Dermis blood vessel endothelial cell (primary cell): Measurements from ENCODE around the gene FRMD4A. TPM values are rescaled to one million over a fixed set of nuclear protein-coding genes. Genes with fewer than 3 reads are reported as not detected.
"Not testable (repeated sequence)": the region's sequence is repeated elsewhere in the genome, so short reads cannot be mapped to it uniquely, and the experiment has no call there.

Experiments used
- DNase-seq: peaks from one replicate; pipeline ENCODE4 v3.0.0; 2010
- total RNA-seq: library from RNA; depleted of rRNA; stranded (reverse); fragments of >200 nt; gene quantifications from 2 replicates; pipeline ENCODE4 v1.2.3, GENCODE V29; 2014

FRMD4A gene
- total RNA-seq, 1 donor from 2014 or later: 42.0 TPM

- no peak for DNase-seq
These were observed 95.0 kb downstream of the FRMD4A start for GRCh38 chr10:14235566-14236195.

DNA sequence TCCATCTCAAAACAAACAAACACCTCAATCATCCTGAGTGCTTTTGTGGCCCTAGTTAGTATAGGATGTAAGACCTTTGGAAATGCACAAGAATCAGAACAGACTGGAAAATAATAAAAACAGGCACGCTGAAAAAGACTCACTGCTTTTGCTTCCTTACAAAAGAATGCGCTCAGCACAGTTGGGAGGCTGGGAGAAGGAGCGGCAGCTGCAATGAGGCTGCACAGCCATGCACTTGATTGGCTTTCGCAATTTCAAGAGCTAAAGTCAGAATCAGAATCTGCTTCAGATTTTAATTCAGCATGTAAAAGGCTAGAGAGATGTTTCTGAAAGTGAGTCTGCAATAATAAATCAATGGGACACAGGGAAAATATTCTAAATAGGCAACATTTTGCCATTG is 97.2 kb downstream of the FRMD4A start:
- DNase-seq: no peak

DNA sequence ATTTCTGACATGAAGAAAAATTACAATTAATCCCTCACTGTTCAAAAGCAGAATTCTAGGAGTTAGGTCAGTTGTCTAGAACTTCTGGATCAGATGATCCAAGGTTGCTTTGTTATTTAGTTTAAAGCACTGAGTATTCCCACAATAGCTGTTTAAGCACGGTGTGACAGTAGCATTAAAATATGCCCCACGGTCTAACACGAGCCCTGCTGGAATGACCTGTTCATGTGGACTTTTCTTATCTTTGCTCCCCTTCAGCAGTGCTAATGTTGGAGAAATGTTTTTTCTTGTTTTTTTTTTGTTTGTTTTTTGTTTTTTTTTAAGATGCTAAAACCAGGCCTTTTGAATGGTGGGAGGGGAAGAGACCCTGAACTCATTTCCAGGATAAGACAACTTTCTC is 101.9 kb downstream of the FRMD4A start:
- not testable (repeated sequence) for DNase-seq

DNA sequence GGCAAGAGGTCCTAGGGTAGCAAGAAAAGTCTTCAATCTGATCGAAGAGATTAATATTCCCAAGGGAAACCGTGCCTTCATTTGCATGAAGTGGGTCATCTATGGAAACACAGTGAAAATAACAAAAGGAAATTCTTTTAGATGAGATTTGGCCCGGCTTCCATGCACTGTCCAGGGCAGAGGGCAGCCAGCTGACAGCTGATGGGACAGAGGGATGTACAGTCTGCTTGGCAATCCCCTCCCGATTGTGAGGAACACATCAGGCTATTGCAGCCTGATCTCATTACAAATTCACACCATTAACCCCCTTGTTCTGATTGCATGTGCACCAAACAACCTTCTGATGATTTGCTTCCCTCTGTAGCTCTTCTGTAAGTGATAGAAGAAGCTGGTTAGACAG is 105.3 kb downstream of the FRMD4A start:
- DNase-seq: no peak

DNA sequence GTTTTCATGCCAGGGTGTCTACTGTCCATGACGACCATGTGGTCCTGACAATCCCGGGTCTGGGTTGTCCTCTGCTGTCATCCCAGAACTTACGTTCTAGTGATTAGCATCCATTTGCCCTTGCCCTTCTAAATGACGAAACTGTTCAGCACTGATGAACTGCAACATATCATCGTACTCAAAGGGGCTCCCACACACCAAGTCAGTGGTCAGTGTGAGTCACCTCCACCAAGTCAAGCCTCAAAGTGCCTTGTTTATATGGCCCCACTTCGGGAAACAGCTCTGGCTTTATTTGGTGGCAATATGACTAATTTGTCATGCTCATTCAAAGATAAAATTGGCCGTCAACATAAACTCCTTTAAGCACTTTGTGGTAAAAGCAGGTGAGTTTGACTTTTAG is 110.7 kb downstream of the FRMD4A start:
- DNase-seq: no peak

- DNase-seq: no peak
These were observed 111.3 kb downstream of the FRMD4A start for GRCh38 chr10:14219411-14219810.

GRCh38 chr10:14215641-14216040 is 115.1 kb downstream of the FRMD4A start:
- no peak for DNase-seq

DNA sequence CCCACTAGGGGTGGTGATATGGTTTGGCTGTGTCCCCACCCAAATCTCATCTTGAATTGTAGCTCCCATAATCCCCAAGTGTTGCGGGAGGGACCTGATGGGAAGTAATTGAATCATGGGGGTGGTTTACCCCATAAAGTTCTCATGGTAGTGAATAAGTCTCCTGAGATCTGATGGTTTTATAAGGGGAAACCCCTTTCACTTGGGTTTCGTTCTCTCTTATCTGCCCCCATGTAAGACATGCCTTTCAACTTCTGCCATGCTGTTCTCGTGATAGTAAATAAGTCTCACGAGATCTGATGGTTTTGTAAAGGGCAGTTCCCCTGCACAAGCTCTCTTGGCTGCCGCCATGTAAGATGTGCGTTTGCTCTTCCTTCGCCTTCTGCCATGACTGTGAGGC is 117.0 kb downstream of the FRMD4A start:
- DNase-seq: not testable (repeated sequence)

- no peak for DNase-seq
These were observed 119.1 kb downstream of the FRMD4A start for GRCh38 chr10:14211610-14212009.

DNA sequence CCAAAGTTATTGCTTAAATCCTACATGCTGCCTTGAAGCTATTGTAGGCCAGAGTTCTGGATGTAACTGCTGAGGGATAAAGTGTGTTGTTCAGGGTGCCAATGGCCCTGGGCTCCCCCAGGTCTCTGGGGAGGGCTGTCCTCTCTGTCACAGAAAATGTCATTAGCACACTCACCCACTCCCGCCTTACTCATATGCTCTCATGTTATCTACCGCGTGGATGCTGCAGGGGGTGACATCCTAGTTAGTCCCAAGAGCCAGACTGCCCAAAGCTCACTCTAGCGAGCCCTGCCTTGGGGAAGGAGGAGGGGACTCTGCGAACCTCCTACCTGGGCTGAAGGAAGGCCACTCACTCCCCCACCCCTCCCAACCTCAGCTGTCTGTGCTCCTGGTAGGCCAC is 122.5 kb downstream of the FRMD4A start:
- no peak for DNase-seq

GRCh38 chr10:14205233-14205632 is 125.5 kb downstream of the FRMD4A start:
- no peak for DNase-seq

DNA sequence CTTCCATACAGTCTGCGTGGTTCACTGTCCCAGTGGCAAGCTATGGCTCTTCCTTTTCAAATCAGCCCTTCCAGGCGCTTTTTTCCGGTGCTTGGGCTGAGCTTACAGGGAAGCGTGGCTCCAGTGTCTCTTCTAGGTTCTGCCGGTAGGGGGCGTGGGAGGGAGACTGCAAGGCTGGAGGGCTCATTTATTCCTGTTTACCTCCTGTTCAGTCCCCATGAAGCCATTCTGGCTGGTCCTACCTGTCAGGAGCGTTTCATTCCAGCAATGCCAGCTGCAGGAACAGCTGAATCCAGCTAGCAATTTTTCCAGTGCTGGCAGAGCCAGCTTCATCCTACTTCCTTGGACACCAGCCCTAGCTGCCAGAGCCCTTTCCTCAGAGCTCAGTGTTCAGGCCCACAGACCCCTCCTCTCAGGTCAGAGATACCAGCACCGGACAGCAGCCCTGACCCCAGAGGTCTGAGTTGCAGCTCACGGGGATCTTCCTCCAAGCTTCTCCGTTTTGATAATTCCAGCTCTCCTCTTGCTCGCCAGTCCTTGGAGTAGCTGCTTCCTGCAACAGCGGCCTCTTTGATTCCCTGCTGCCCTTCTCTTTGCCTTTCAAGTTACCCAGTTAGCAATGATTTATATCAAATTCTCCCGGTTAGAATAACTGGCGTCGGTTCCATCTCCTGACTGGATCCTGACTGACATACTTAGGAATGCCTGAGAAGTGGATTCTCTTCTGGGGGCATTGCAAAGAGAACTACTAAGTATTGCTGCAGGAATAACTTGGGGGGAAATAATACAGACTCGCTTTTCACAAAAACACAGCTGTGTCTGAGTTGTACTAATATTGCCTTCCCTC is 129.8 kb downstream of the FRMD4A start:
- peak; percentile 35 for DNase-seq

DNA sequence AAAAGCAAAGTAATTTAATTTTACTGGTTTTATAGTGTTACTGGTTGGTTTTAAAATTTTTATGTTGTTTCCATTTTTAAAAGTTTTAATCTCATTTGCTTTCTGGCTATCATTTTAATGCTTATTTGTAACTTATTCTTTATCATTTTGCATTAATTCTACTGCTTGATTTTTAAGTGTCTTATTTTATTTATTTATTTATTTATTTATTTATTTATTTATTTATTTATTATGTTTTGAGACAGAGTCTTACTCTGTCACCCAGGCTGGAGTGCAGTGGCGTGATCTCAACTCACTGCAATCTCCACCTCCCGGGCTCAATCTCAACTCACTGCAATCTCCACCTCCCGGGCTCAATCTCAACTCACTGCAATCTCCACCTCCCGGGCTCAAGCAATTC is 131.6 kb downstream of the FRMD4A start:
- not testable (repeated sequence) for DNase-seq

DNA sequence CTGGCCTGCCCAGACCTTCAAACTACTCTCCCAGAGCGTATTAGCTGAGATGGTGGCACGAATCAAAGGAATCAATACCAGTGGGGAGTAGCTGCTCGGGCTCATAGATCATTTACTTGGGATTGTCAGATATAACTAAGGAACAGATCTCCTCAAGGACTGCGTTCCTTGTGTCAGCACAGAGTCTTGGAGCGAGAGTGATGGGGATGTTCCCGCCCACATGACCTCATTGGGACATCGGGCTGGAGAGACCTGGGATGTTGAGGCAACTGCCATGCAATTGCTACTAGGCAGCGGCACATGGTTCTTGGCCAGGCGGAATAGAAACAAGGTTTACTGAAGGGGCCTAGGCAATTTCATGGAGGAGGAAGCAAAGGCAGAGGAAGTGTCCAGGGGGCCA is 132.6 kb downstream of the FRMD4A start:
- DNase-seq: no peak

DNA sequence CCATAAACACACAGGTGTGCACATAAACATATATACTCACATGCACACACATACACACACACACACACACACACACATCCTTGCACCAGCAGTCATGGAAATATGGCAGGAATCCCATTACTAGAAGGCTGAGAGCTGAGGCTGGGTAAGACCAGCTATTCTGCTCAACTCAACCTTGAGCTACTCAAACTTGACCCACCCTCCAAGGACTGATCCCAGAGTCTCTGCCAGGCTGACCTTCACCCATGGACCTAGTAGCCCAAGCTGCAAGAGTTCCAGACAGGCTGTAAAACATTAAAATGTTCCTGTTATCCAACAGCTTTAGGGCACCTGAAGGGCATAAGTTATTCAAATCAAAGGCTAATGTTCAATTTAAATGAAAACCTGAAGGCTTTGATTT is 134.6 kb downstream of the FRMD4A start:
- DNase-seq: no peak

- no peak for DNase-seq
These were observed 135.3 kb downstream of the FRMD4A start for GRCh38 chr10:14195433-14195832.

GRCh38 chr10:14192746-14193145 is 138.0 kb downstream of the FRMD4A start:
- no peak for DNase-seq

DNA sequence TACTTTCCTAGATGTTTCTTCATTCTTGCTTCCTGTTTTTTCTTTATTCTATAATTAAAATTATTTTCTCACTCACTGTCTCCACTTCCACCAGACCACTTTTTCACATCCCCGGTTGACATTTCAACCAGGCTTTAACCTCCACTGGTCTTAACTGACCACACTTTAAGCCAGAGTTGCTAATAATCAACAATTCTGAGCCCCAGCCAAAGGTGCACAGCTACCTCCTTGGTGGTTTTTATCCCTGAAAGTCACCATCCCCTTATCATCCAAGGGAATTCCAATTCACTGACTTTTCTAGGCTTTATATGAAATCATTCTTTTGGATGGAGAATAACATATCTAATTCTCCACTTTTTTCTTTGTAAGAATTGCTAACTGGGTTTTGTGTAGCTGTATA is 138.9 kb downstream of the FRMD4A start:
- DNase-seq: no peak

GRCh38 chr10:14191407-14191806 is 139.3 kb downstream of the FRMD4A start:
- no peak for DNase-seq

- no peak for DNase-seq
These were observed 140.0 kb downstream of the FRMD4A start for GRCh38 chr10:14190702-14191101.

DNA sequence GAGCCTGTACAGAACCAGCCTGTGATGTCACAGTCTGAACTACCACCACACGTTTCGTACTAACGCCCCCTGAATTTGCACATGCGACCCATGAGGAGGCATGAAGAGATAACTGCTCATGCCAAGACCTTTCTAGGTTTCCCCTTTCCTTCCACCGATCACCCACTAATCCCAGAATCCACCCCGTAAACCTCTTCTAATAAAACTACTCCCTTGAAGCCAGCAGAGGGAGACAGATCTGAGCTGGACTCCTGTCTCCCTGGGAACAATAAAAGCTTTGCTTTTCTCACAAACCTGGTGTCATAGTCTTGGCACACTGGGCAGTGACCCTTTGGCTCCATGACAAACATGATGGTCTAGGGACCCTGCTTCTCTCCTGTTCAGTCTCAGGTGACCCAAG is 144.5 kb downstream of the FRMD4A start:
- DNase-seq: peak; percentile 26

DNA sequence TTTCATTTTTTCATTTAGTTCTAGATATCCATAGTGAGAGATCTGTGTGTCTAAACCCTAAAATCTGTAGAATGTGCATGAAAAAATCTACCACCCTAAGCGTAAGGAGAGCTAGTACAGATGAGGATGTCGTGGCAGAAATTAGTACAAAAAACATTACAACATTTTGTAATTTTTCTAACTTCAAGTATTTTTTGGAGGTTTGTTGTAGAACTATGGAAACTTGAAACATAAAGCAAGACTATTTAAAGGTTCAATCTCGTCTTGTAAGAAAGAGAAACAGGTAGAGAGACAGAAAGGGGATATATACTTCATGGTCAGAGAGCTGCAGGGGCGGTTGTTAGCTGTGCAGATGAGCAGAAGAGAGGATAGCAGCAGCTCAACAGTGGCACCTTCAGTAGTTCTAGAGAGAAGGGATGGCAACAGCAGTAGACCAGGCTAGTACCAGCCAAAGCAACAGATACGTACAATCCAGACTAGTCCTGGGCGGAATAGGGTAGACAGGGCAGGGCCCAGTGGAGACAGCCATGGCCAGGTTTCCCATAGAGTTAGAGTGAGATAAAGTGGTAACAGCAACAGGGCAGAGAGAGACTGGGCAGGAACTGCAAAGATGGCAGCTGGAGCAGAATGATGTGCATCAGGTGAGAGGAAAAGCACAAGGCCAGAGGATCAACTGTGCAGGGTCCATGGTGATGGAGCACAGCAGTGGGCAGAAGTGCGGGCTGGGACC is 145.2 kb downstream of the FRMD4A start:
- DNase-seq: peak; percentile 72

DNA sequence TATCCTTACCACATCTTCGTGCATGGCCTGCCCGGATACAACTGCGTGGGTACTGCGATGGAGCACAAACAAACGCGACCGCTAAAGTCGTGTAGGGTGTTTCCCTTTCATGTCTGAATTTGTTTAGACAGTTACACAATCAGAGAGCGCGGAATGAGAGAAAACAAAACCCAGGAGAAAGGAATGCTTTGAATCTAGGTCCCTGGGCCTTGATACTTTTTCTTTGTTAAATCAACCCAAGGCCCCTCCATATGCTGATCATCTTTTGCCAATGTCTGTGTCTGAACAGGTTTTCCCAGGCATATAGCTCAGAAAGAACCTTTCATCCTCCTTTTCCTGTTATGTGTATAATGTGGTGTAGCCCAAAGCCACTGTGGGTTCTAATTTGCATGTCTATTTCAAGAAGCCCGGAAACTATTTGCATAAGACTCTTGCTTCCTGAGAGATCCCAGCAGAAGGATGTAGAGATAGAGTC is 145.8 kb downstream of the FRMD4A start:
- peak; percentile 4 for DNase-seq

- DNase-seq: no peak
These were observed 147.9 kb downstream of the FRMD4A start for GRCh38 chr10:14182781-14183180.
